ENCODE results near the gene KIF4B. TPM values are rescaled to one million over a fixed set of nuclear protein-coding genes. Genes with fewer than 3 reads are reported as not detected.

Gene KIF4B
- total RNA-seq, 3 donors from 2014 or later (not counting 1 experiment from before 2014, with no cell fraction given): not detected

- Mint-ChIP-seq H3K4me3 (no peak overlapping the region), H3K27ac (no peak overlapping the region), H3K4me1 (no peaks in the 10 kb centered on the region), H3K36me3 (no peaks in the 10 kb centered on the region), H3K27me3 (ENCODE audit: low read depth in 2 of 2) (peaks cover 0 to 2% of the 10 kb centered on the region in 2 donors), H3K9me3 (peaks cover 0 to 2% of the 10 kb centered on the region in 2 donors)
- no peak for ATAC-seq
- TF ChIP-seq CTCF (IDR thresholded peaks at IDR 0.05): no peak
- Histone ChIP-seq H3K4me3 (ENCODE audit: low read length) (no peak overlapping the region), H3K27ac (ENCODE audit: low read length) (no peak overlapping the region), H3K4me1 (ENCODE audit: control insufficient read depth, insufficient read depth, low read length) (no peaks in the 10 kb centered on the region), H3K36me3 (ENCODE audit: control insufficient read depth, insufficient read depth, low read length) (no peaks in the 10 kb centered on the region), H3K9me3 (ENCODE audit: control insufficient read depth, insufficient read depth, low read length) (no peaks in the 10 kb centered on the region), H3K27me3 (ENCODE audit: control insufficient read depth, insufficient read depth, low read length) (no peaks in the 10 kb centered on the region)
- no peak for DNase-seq
- 69% methylated on average over 8 of the region's 8 CpGs for WGBS (ENCODE audit: insufficient coverage)
- intact Hi-C loops (cut with micrococcal nuclease): no loop called here
Measured at GRCh38 chr5:155056644-155057269, 43.2 kb downstream of the KIF4B start.

- Histone ChIP-seq H3K27ac (ENCODE audit: low read length) (no peak overlapping the region), H3K36me3 (ENCODE audit: control insufficient read depth, insufficient read depth, low read length) (no peaks in the 10 kb centered on the region), H3K27me3 (ENCODE audit: control insufficient read depth, insufficient read depth, low read length) (no peaks in the 10 kb centered on the region), H3K4me1 (ENCODE audit: control insufficient read depth, insufficient read depth, low read length) (no peaks in the 10 kb centered on the region), H3K4me3 (ENCODE audit: low read length) (no peak overlapping the region), H3K9me3 (ENCODE audit: control insufficient read depth, insufficient read depth, low read length) (no peaks in the 10 kb centered on the region)
- H3K4me1 Mint-ChIP-seq: no peaks in the 10 kb centered on the region
- intact Hi-C loops (cut with micrococcal nuclease): no loop called here
- WGBS (ENCODE audit: insufficient coverage): 70% methylated on average over 1 of the region's 1 CpG
- H3K27me3 Mint-ChIP-seq (ENCODE audit: low read depth in 2 of 2): peaks cover 0 to 2% of the 10 kb centered on the region in 2 donors
- DNase-seq (no peak), ATAC-seq (no peak)
- no peaks in the 10 kb centered on the region for H3K36me3 Mint-ChIP-seq
- H3K9me3 Mint-ChIP-seq: peaks cover 0 to 2% of the 10 kb centered on the region in 2 donors
- no peak overlapping the region for H3K27ac Mint-ChIP-seq
- TF ChIP-seq CTCF (IDR thresholded peaks at IDR 0.05): no peak
- H3K4me3 Mint-ChIP-seq: no peak overlapping the region
Measured at GRCh38 chr5:155057626-155058025, 44.1 kb downstream of the KIF4B start.

GRCh38 chr5:155064580-155064979 lies 51.0 kb downstream of the KIF4B start:
- Histone ChIP-seq H3K36me3 (ENCODE audit: control insufficient read depth, insufficient read depth, low read length) (no peaks in the 10 kb centered on the region), H3K27me3 (ENCODE audit: control insufficient read depth, insufficient read depth, low read length) (no peaks in the 10 kb centered on the region), H3K4me3 (ENCODE audit: low read length) (no peak overlapping the region), H3K9me3 (ENCODE audit: control insufficient read depth, insufficient read depth, low read length) (no peaks in the 10 kb centered on the region), H3K27ac (ENCODE audit: low read length) (no peak overlapping the region), H3K4me1 (ENCODE audit: control insufficient read depth, insufficient read depth, low read length) (no peaks in the 10 kb centered on the region)
- intact Hi-C loops (cut with micrococcal nuclease): no loop called here
- peaks cover 0 to 3% of the 10 kb centered on the region in 2 donors for H3K27me3 Mint-ChIP-seq (ENCODE audit: low read depth in 2 of 2)
- H3K36me3 Mint-ChIP-seq: no peaks in the 10 kb centered on the region
- H3K9me3 Mint-ChIP-seq: peaks cover 0 to 2% of the 10 kb centered on the region in 2 donors
- H3K4me3 Mint-ChIP-seq: no peak overlapping the region
- no peak for DNase-seq
- no peak for ATAC-seq
- H3K4me1 Mint-ChIP-seq: no peaks in the 10 kb centered on the region
- H3K27ac Mint-ChIP-seq: no peak overlapping the region
- no peak for TF ChIP-seq CTCF (IDR thresholded peaks at IDR 0.05)
- WGBS (ENCODE audit: insufficient coverage): 77% methylated on average over 5 of the region's 6 CpGs
